ENCODE measurements around the gene NELFA.

The NELFA gene

GRCh38 chr4:2009651-2010233 is 968 bp upstream of the NELFA start:
- Histone ChIP-seq H3K4me1 (ENCODE audit: control insufficient read depth, insufficient read depth, low read length) (no peaks in the 10 kb centered on the region), H3K4me3 (ENCODE audit: low read depth, low read length) (peak overlapping the region; percentile 93), H3K36me3 (ENCODE audit: control insufficient read depth in 2 of 2, insufficient read depth in 1 of 2, low read length in 2 of 2) (peaks cover 0 to 16% of the 10 kb centered on the region in 2 experiments; a peak in 2 of 3 replicates), H3K27ac (ENCODE audit: extremely low read depth, low read depth, low read length) (peak overlapping the region; percentile 97), H3K9me3 (ENCODE audit: control insufficient read depth, insufficient read depth, low read depth, low read length) (no peaks in the 10 kb centered on the region)
- CTCF ChIA-PET, result interaction anchor here (0.7 to 1.1 kb wide), 3 partner anchors 24 to 1205 kb away, joined by 3 read pairs; no protein-coding TSS in a partner anchor
- TF ChIP-seq PATZ1 (tag by site-specific recombination; IDR thresholded peaks at IDR 0.05) (0 out of 2 replicates have a peak, but pooled peaks have one; percentile 48), ZIC2 (tag by site-specific recombination; IDR thresholded peaks at IDR 0.05) (0 out of 2 replicates have a peak, but pooled peaks have one; percentile 3), ZBTB8A (tag by site-specific recombination; IDR thresholded peaks at IDR 0.05) (peak; percentile 37; the same call in 1 of the 2 replicates), ZNF449 (tag by site-specific recombination; IDR thresholded peaks at IDR 0.05) (0 out of 2 replicates have a peak, but pooled peaks have one; percentile 23), ZNF169 (tag by site-specific recombination; IDR thresholded peaks at IDR 0.05) (no peak), PRDM10 (tag by site-specific recombination; IDR thresholded peaks at IDR 0.05) (no peak), BCL6B (tag by site-specific recombination; IDR thresholded peaks at IDR 0.05) (no peak), GLIS2 (tag by site-specific recombination; IDR thresholded peaks at IDR 0.05) (peak; percentile 53; the same call in 1 of the 2 replicates), ZNF335 (tag by site-specific recombination; conservative IDR thresholded peaks at IDR 0.05) (peak; percentile 9; the same call in 1 of the 2 replicates), ZNF404 (tag by site-specific recombination; IDR thresholded peaks at IDR 0.05) (no peak)
- POLR2A ChIA-PET, result interaction anchor here (1.2 to 1.7 kb wide), 3 partner anchors 13 to 459 kb away, joined by 3 read pairs; partner anchors contain the start of gene RNF4

- CTCF ChIA-PET, result interaction anchor here (1.1 kb wide), 1 partner anchor 11 kb away, joined by 3 read pairs; no protein-coding TSS in a partner anchor
- Histone ChIP-seq H3K27ac (ENCODE audit: extremely low read depth, low read depth, low read length) (peak overlapping the region; percentile 97), H3K9me3 (ENCODE audit: control insufficient read depth, insufficient read depth, low read depth, low read length) (no peaks in the 10 kb centered on the region), H3K36me3 (ENCODE audit: control insufficient read depth in 2 of 2, insufficient read depth in 1 of 2, low read length in 2 of 2) (peaks cover 8 to 24% of the 10 kb centered on the region in 2 experiments; a peak in 2 of 3 replicates), H3K4me3 (ENCODE audit: low read depth, low read length) (peak overlapping the region; percentile 93), H3K4me1 (ENCODE audit: control insufficient read depth, insufficient read depth, low read length) (no peaks in the 10 kb centered on the region)
- POLR2A ChIA-PET, result interaction anchor here (0.5 to 1.7 kb wide), 4 partner anchors 37 to 518 kb away, joined by 3 to 8 read pairs (median 3); partner anchors contain the start of gene RNF4
- TF ChIP-seq KLF9 (tag by site-specific recombination; IDR thresholded peaks at IDR 0.05; ENCODE audit: low read depth) (peak; percentile 77), ZNF292 (tag by site-specific recombination; IDR thresholded peaks at IDR 0.05; ENCODE audit: borderline replicate concordance, low read depth) (no peak), SP2 (tag by site-specific recombination; IDR thresholded peaks at IDR 0.05) (no peak), ZNF211 (tag by site-specific recombination; IDR thresholded peaks at IDR 0.05; ENCODE audit: low read depth) (no peak), ZNF791 (tag by site-specific recombination; IDR thresholded peaks at IDR 0.05) (no peak), ZNF19 (tag by site-specific recombination; IDR thresholded peaks at IDR 0.05; ENCODE audit: low read depth) (no peak), KLF16 (tag by site-specific recombination; IDR thresholded peaks at IDR 0.05) (peak; percentile 54; the same call in 1 of the 2 replicates), ZNF184 (tag by site-specific recombination; IDR thresholded peaks at IDR 0.05) (no peak), ZBTB6 (tag by site-specific recombination; IDR thresholded peaks at IDR 0.05) (no peak), ZNF274 (IDR thresholded peaks at IDR 0.05; ENCODE audit: low read length) (no peak), ZNF274 (tag by site-specific recombination; IDR thresholded peaks at IDR 0.05; ENCODE audit: borderline replicate concordance) (no peak), ZBTB10 (tag by site-specific recombination; IDR thresholded peaks at IDR 0.05) (peak; percentile 88)
These were observed 178 bp downstream of the NELFA start for GRCh38 chr4:2008671-2008920.

Data from HEK293 (cell line).